HG02798 (cell line): Measurements from ENCODE around the gene BACE2.

Source experiments
- ATAC-seq: cut with Tn5 transposase; IDR thresholded peaks from one replicate; pipeline ENCODE4 v1.9.1; 2021; ENCODE audit warnings: mild to moderate bottlenecking; ENCODE audit not compliant: unreplicated experiment, poor library complexity

BACE2 gene

DNA sequence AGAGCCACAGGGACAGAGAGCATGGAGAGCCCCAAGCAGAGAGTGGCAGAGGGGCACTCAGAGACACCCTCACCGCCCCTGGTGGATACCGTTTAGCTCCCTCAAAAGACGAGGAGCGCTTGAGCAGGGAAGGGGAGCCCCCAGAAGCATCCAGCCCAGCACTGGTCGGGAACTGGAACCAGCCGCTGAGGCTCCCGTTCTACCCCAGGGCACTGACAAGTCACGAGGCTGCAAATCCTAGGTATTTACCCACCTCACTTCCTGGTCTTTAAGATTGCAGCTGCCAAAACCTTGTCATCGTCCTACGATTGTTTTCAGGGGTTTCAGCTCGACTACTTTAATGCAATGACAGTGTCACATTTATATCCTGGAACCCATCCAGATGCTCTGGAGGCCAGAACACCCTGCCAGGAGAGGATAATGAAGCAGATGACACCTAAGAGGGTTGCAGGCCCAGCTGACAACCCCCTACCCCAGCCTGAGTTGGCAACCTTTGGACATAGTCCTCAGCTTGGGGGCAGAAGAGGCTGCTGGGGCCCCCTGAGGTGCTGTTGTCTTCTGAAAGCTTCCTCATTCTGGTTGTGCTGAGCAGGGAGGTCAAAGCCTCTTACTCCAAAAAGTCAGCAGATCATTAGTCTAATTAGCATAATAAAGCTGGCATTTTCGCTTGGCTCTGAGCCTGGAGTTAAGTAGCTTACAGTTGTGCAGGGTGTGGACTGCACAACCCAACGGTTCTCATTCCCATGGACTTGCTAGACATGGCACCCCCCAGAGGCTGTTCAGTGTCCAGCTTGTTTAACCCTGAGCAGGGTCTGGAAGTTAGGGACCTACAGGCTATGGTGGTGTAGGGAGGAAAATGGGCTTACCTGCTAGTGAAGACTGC is 20.6 kb upstream of the BACE2 start:
- no peak for ATAC-seq

GRCh38 chr21:41147979-41148355 is 20.0 kb upstream of the BACE2 start:
- ATAC-seq, result no peak

DNA sequence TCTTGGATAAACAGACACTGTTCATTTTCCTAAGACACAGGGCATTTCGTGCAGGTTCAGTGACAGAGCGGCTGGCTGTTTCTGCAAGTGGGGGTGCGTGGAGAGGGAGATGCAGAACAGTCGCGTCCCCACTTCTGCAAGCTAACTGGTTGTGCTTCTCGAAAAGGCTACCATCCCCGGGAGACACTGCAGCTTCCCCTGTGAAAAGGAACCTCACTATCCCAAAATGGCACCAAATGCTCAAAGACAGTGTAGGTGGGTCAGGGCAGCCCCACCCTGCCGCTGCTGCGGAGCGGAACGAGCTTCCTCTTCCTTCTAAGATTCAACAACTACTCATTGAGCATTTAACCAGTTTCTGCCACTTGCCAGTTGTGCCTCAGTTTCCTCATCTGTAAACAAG is 19.2 kb upstream of the BACE2 start:
- ATAC-seq, result no peak

- no peak for ATAC-seq
These were observed 18.8 kb upstream of the BACE2 start for GRCh38 chr21:41149199-41149598.

- no peak for ATAC-seq
These were observed 15.8 kb upstream of the BACE2 start for GRCh38 chr21:41152147-41152546.

GRCh38 chr21:41153443-41153842 is 14.5 kb upstream of the BACE2 start:
- no peak for ATAC-seq

DNA sequence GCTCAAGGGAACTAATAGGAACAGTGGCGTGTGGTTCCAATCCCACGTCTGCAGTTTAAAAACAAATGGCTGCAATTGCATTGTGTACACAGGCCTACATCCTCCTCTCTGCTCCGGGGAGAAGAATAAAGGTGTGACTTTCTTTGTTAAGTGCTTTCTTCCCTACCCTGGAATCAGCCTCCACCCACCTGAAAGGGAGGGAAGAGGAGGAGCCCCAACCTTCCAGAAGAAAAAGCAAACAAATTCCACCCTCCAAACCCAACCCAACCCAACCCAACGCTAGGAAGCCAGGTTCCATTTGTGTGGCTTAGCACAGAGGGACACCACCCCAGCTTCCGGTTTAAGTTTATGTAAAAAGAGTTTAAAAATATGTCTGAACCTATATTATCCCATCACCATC is 11.8 kb upstream of the BACE2 start:
- ATAC-seq, result no peak

- no peak for ATAC-seq
These were observed 9.9 kb upstream of the BACE2 start for GRCh38 chr21:41158026-41158425.

- ATAC-seq, result no peak
These were observed 7.9 kb upstream of the BACE2 start for GRCh38 chr21:41160036-41160435.

DNA sequence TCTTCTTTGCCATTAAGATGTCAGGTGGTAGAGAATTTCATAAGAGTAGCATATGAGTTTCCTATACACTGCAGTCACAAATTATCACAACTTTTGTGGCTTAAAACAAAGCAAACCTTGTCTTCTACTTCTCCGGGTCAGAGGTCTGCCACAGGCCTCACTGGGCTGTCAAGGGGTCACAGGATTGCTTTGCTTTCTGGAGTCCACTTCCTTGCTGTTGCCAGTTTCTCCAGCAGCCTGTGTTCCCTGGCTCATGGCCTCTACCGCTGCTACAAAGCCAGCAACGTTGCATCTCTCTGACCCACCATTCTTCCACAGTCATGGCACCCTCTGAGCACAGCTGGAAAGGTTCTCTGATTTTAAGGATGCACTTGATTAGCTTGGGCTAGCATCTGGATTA is 6.5 kb upstream of the BACE2 start:
- ATAC-seq, result no peak

GRCh38 chr21:41162096-41162495 is 5.9 kb upstream of the BACE2 start:
- no peak for ATAC-seq

DNA sequence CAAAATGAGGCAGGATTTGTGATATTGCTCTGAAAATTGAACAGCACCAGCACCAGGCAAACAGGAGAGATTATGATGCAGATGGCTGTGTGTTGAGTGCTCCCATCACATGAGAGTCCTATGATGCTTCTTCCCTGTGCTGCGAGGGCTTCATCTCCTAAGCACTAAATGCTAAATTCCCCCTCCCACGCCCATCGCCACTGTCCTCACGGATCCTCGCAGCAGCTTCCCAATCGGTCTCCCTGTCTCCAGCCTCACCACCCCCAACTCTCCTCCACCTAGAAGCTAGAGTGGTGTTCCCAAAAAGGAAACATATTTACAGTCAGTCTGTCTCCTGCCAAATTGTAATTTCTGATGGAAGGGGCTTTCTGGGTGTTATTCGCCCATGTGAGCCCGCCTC is 4.9 kb upstream of the BACE2 start:
- no peak for ATAC-seq

DNA sequence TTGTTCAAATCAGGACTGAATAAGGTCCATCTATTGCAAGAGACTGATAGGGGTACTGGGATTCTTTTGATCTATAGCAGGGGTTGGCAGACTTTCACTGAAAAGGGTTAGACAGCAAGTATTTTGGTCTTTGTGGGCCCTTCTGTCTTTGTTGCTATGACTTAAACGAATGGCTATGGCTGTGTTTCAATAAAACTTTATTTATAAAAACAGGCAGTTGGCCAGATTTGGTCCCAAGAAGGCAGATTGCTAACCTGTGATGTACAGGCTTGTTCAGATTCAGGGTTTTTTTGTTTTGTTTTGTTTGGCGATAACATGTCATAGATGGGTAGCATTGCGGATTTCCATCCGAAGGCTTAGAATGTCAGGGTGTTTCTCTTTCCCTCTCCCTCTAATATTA is 3.9 kb upstream of the BACE2 start:
- ATAC-seq, result no peak

GRCh38 chr21:41164981-41165655 is 2.8 kb upstream of the BACE2 start:
- no peak for ATAC-seq

DNA sequence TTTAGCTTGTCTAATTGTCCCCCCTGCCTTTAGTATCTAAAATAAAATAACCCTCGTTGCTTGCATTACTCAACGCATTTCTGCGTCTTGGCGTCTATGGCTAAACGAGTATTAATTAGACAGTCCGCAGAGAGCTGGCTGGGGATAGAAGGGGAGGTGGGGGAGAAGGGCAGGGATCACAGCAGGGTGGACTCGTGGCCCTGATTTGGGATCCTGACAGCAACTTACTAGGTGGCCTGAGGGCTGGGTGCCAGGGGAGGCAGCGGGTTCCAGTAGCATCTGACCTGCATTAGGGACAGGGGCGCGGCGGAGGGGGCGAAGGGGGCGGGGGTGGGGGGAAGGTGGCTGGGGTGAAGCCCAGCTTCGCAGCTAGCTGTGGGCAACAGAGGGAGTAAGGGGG is 1.1 kb upstream of the BACE2 start:
- ATAC-seq, result no peak

DNA sequence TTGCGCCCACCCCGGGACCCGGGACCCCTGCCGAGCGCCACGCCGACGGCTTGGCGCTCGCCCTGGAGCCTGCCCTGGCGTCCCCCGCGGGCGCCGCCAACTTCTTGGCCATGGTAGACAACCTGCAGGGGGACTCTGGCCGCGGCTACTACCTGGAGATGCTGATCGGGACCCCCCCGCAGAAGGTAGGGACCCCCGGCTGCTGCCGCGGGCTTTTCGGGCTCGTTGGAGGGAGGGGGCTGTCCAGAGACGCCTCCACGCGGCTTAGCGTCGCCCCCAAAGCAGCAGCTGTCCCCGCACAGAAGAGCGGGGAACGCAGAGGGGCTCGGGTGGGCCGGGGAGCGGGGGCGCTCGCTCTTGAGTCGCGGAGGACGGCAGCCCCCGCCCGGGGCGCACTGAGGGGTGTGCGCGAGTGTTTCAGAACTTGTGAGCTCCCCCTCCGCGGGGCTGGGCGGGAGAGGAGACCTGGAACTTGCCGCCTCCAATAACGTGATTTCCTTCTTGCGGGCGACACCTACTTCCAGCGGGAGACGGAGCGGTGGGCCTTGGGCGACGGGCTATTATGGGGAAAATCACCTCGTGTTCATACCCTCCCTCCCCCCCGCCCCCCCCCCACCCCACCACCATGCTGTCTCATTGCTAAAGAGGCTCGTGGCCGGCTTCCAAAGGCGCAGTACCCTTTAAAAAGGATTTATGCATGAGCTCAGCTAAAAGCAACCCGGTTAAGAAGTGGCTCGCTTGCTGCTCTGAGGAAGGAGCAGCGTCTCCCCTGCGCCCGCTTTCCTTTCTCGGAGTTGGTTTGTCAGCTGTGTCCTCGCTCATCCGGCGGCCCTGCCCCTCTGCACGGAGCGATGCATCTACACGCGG is 664 bp downstream of the BACE2 start:
- ATAC-seq, result no peak

DNA sequence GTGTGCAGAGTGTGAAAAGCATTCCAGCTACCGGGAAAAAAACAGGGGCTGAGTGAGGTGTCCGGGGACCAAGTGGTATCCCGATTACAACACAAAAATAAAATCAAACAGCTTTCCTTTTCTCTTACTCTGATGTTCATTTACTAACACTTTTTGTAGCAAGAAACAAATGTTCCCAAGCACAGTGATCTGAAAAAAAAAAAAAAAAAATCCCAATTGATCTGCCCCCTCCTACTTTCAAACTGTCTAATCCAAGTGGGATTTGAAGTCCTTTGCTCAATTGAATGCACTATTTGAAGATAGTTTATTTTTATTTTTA is 1.3 kb downstream of the BACE2 start:
- ATAC-seq, result no peak

DNA sequence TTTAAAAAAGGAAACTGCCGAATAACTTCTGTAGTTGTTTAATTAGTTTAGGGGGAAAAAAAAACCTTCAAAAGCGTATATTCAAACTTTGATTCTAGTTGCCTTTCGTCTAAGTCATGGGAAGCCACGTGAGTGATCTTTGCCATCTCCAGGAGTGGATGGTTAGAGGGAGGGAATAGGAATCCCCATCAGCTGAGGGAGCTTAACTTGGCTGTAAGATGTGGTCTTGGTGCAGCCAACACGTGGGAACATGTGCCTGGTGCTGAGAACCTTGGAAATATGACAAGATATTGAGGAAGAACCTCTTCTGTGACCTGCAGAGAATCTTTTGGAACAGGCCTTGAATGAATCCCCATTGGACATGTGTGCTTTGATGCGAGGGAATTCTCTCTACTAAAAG is 1.7 kb downstream of the BACE2 start:
- ATAC-seq, result no peak

DNA sequence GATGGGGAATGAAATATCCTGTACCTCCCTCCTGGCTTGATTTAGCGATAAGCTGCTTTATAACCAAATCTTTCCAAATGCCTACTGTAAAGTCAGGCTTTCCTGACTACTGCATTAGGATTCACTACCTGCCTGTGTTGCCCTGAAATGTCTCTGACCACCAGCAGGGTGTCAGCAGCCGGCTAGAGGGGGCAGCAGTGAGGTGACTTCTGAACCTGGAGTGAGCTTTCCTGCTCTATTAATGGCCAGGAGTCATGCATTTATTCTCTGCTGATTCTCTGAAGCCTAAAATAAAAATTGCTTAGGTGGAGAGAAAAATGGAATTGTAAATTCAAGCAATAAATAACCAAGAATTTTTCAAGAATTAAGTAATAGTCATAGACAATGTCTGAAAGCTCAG is 2.5 kb downstream of the BACE2 start:
- ATAC-seq, result no peak

- ATAC-seq, result no peak
These were observed 3.1 kb downstream of the BACE2 start for GRCh38 chr21:41170859-41171609.
